ENCODE results near the gene PIK3CA. TPM values are rescaled to one million over a fixed set of nuclear protein-coding genes. Genes with fewer than 3 reads are reported as not detected.
"Not testable (repeated sequence)": the region's sequence is repeated elsewhere in the genome, so short reads cannot be mapped to it uniquely, and the experiment has no call there.

PIK3CA gene
- total RNA-seq, 2 donors from 2014 or later = 6.3 to 11.7 TPM

- WGBS, 2 donors = 86 to 91% methylated on average over 5 of the region's 5 CpGs
- Histone ChIP-seq H3K4me1 (peaks cover 17% of the 10 kb centered on the region), H3K9me3 (peaks cover 0 to 7% (median 0%) of the 10 kb centered on the region in 3 donors), H3K36me3 (replicated peaks in 1 of 2; ENCODE audit: insufficient read depth in 1 of 2, low read depth in 2 of 2) (no peaks in the 10 kb centered on the region), H3K4me3 (no peak overlapping the region), H3K27me3 (no peaks in the 10 kb centered on the region), H3K27ac (no peak overlapping the region)
- DNase-seq (no peak), ATAC-seq (no peak)
- no peak for TF ChIP-seq CTCF (IDR thresholded peaks at IDR 0.05)
- TF ChIP-seq POLR2A (IDR thresholded peaks at IDR 0.05) = no peak
- intact Hi-C loops (cut with DNase I) = no loop called here
These were observed 110.7 kb downstream of the PIK3CA start for GRCh38 chr3:179258820-179259219.

- intact Hi-C loops (cut with DNase I); H3K27me3 ChIP-seq; H3K27ac ChIP-seq; DNase-seq; ATAC-seq; H3K36me3 ChIP-seq (replicated peaks in 1 of 2; ENCODE audit: insufficient read depth in 1 of 2, low read depth in 2 of 2); H3K4me3 ChIP-seq; H3K9me3 ChIP-seq: not testable (repeated sequence)
- H3K4me1 ChIP-seq = peaks cover 17% of the 10 kb centered on the region
- WGBS, 2 donors = 98% methylated on average over 9 of the region's 9 CpGs
These were observed 112.0 kb downstream of the PIK3CA start for GRCh38 chr3:179259959-179260756.

GRCh38 chr3:179260949-179261765 lies 113.0 kb downstream of the PIK3CA start:
- H3K4me3 ChIP-seq = peak overlapping the region; percentile 29 to 66
- H3K36me3 ChIP-seq (replicated peaks in 1 of 2; ENCODE audit: insufficient read depth in 1 of 2, low read depth in 2 of 2) = no peaks in the 10 kb centered on the region
- peak overlapping the region in 3 of 4 donors; percentile 62 to 67 (median 64) for H3K27ac ChIP-seq
- WGBS, 2 donors = 7 to 31% methylated on average over 26 to 70 of the region's 71 CpGs
- ATAC-seq = peak; percentile 99
- DNase-seq = peak; percentile 73 to 87 (median 77)
- no peaks in the 10 kb centered on the region for H3K27me3 ChIP-seq
- peaks cover 9% of the 10 kb centered on the region for H3K4me1 ChIP-seq
- intact Hi-C loops (cut with DNase I) = no loop called here
- peaks cover 0 to 7% (median 0%) of the 10 kb centered on the region in 3 donors for H3K9me3 ChIP-seq
- TF ChIP-seq POLR2A (IDR thresholded peaks at IDR 0.05) (peak; percentile 55 to 67 (median 57)), CTCF (IDR thresholded peaks at IDR 0.05) (no peak)

GRCh38 chr3:179263134-179263533 lies 115.0 kb downstream of the PIK3CA start:
- TF ChIP-seq CTCF (IDR thresholded peaks at IDR 0.05) (no peak), POLR2A (IDR thresholded peaks at IDR 0.05) (no peak)
- peaks cover 9% of the 10 kb centered on the region for H3K4me1 ChIP-seq
- intact Hi-C loops (cut with DNase I) = no loop called here
- no peak overlapping the region for H3K27ac ChIP-seq
- no peaks in the 10 kb centered on the region for H3K36me3 ChIP-seq (replicated peaks in 1 of 2; ENCODE audit: insufficient read depth in 1 of 2, low read depth in 2 of 2)
- DNase-seq = no peak
- ATAC-seq = no peak
- H3K27me3 ChIP-seq = no peaks in the 10 kb centered on the region
- no peak overlapping the region for H3K4me3 ChIP-seq
- 96 to 98% methylated on average over 17 to 25 of the region's 29 CpGs for WGBS, 2 donors
- peaks cover 0 to 7% (median 0%) of the 10 kb centered on the region in 3 donors for H3K9me3 ChIP-seq

- 52 to 54% methylated on average over 4 of the region's 4 CpGs for WGBS, 2 donors
These were observed 116.3 kb downstream of the PIK3CA start for GRCh38 chr3:179264449-179264848.

More at GRCh38 chr3:179264449-179264848, 116.3 kb downstream of the PIK3CA start:
- DNase-seq = no peak
- TF ChIP-seq POLR2A (IDR thresholded peaks at IDR 0.05) (no peak), CTCF (IDR thresholded peaks at IDR 0.05) (no peak)
- ATAC-seq = no peak
- Histone ChIP-seq H3K36me3 (replicated peaks in 1 of 2; ENCODE audit: insufficient read depth in 1 of 2, low read depth in 2 of 2) (no peaks in the 10 kb centered on the region), H3K4me1 (peaks cover 9% of the 10 kb centered on the region), H3K4me3 (no peak overlapping the region), H3K27me3 (no peaks in the 10 kb centered on the region), H3K27ac (no peak overlapping the region), H3K9me3 (peaks cover 0 to 7% (median 0%) of the 10 kb centered on the region in 3 donors)
- intact Hi-C loops (cut with DNase I) = no loop called here
